K562 (cell line): Measurements from ENCODE around the gene POLD1. TPM values are rescaled to one million over a fixed set of nuclear protein-coding genes. Genes with fewer than 3 reads are reported as not detected.

Experiments used
- ARID2 ChIP-seq: fragments of 450-650 bp; IDR thresholded peaks from 2 replicates; pipeline ENCODE4 v1.6.1; 2017; ENCODE audit warnings: antibody characterized with exemption, mild to moderate bottlenecking
- ATF7 ChIP-seq: fragments of 450-650 bp; IDR thresholded peaks from 2 replicates; pipeline ENCODE4 v1.7.1; 2014; ENCODE audit warnings: mild to moderate bottlenecking, moderate library complexity
- CXXC5 ChIP-seq: fragments of 250-450 bp; sonication (Bioruptor Pico); IDR thresholded peaks from 2 replicates; pipeline ENCODE4 v1.8.0; 2022; ENCODE audit warnings: inconsistent platforms, mild to moderate bottlenecking, moderate library complexity
- DPF2 ChIP-seq: fragments of 450-650 bp; IDR thresholded peaks from 2 replicates; pipeline ENCODE4 v1.6.1; 2016
- HOMEZ ChIP-seq: fragments of 250-450 bp; sonication (Bioruptor Pico); IDR thresholded peaks from 2 replicates; pipeline ENCODE4 v1.4.0; 2020; ENCODE audit warnings: mild to moderate bottlenecking, moderate library complexity
- MAFK ChIP-seq: IDR thresholded peaks from 2 replicates; pipeline ENCODE4 v1.6.1; 2011; ENCODE audit warnings: low read length, improper control_type of control experiment
- MNT ChIP-seq, 2 experiments: fragments of 450-650 bp; conservative IDR thresholded peaks; 2 replicates each; pipeline ENCODE4 v1.6.1; 2017; ENCODE audit warnings: mild to moderate bottlenecking in 2 of 2, moderate library complexity in 2 of 2
- POLR2A ChIP-seq: fragments of 450-650 bp; conservative IDR thresholded peaks from 2 replicates; pipeline ENCODE4 v1.6.1; 2016
- RREB1 ChIP-seq: fragments of 250-450 bp; sonication (Bioruptor Pico); IDR thresholded peaks from 2 replicates; pipeline ENCODE4 v1.4.0; 2020
- SOX6 ChIP-seq: fragments of 450-650 bp; IDR thresholded peaks from 2 replicates; pipeline ENCODE4 v1.6.1; 2014; ENCODE audit warnings: mild to moderate bottlenecking
- SRSF3 ChIP-seq: fragments of 200-400 bp; formaldehyde crosslinking; IDR thresholded peaks from 2 replicates; pipeline ENCODE4 v1.6.1; 2016; ENCODE audit warnings: mild to moderate bottlenecking, low read length, moderate library complexity; ENCODE audit not compliant: insufficient read depth
- THRA ChIP-seq: fragments of 450-650 bp; IDR thresholded peaks from 2 replicates; pipeline ENCODE4 v1.6.1; 2017; ENCODE audit warnings: mild to moderate bottlenecking, moderate library complexity
- ZBTB8A ChIP-seq: fragments of 450-650 bp; IDR thresholded peaks from 2 replicates; pipeline ENCODE4 v1.6.1; 2018; ENCODE audit warnings: mild to moderate bottlenecking, moderate library complexity; ENCODE audit not compliant: partially characterized antibody
- ZBTB9 ChIP-seq: fragments of 450-650 bp; formaldehyde crosslinking; IDR thresholded peaks from 2 replicates; pipeline ENCODE4 v1.4.0; 2020; ENCODE audit warnings: mild to moderate bottlenecking, moderate library complexity
- ZC3H4 ChIP-seq: sonication (generic); formaldehyde crosslinking; IDR thresholded peaks from 2 replicates; pipeline ENCODE4 v1.9.0; 2021; ENCODE audit warnings: missing genetic modification reagents, borderline replicate concordance
- ZFP36 ChIP-seq: fragments of 150-350 bp; IDR thresholded peaks from 2 replicates; pipeline ENCODE4 v1.6.1; 2018; ENCODE audit warnings: low read length, low read depth; ENCODE audit not compliant: partially characterized antibody
- ZNF75A ChIP-seq: fragments of 450-650 bp; formaldehyde crosslinking; IDR thresholded peaks from 2 replicates; pipeline ENCODE4 v1.4.0; 2020; ENCODE audit warnings: mild to moderate bottlenecking
- polyA plus RNA-seq, 8 experiments: library from polyadenylated mRNA; depleted of rRNA in 4 of 8; stranded (reverse) in 5 of 8; unstranded in 3 of 8; fragments of >200 nt; fragmentation: Nextera tagmentation in 2 of 8; fragmentation: Illumina TruSeq in 1 of 8; extraction: Ambion mirVana in 2 of 8; extraction: Trizol in 1 of 8; gene quantifications; 2 replicates each; pipeline versions ENCODE4 v1.2.1 to v1.2.3, GENCODE V29; 2011 to 2014; ENCODE audit warnings: inconsistent platforms in 1 of 8, missing spikeins in 1 of 8
- total RNA-seq, 7 experiments: library from RNA; depleted of rRNA in 6 of 7; stranded (reverse); fragments of >200 nt in 6 of 7; fragmentation: Illumina TruSeq in 2 of 7; extraction: Trizol in 2 of 7; gene quantifications; 2 replicates each; pipeline versions ENCODE4 v1.2.1 to v1.2.3, GENCODE V29; 2011 to 2021; ENCODE audit warnings: low replicate concordance in 1 of 7

Gene POLD1
- total and polyA plus RNA-seq, 9 of the 15 experiments (the other 6 are each of a cell fraction or from before 2014, with no cell fraction given): 1.3 to 312 (median 47.8) TPM

GRCh38 chr19:50414864-50415660 is 30.9 kb downstream of the POLD1 start (continued):
- no peak for TF ChIP-seq THRA
- TF ChIP-seq SRSF3: no peak
- peak; percentile 35; the same call in 1 of the 2 replicates for TF ChIP-seq ARID2
- peak; percentile 83 for TF ChIP-seq CXXC5
- no peak for TF ChIP-seq ZNF75A (CRISPR knock-in tag)
- TF ChIP-seq MNT (conservative IDR thresholded peaks at IDR 0.05): peak; percentile 71 to 79
- no peak for TF ChIP-seq ZBTB8A
- no peak for TF ChIP-seq HOMEZ (CRISPR knock-in tag)
- peak; percentile 38; the same call in 1 of the 2 replicates for TF ChIP-seq ATF7
- TF ChIP-seq MAFK: no peak
- peak; percentile 26 for TF ChIP-seq POLR2A
- peak; percentile 4; the same call in 1 of the 2 replicates for TF ChIP-seq DPF2
- TF ChIP-seq ZFP36: peak; percentile 93
- TF ChIP-seq SOX6: no peak
- TF ChIP-seq ZC3H4 (CRISPR knock-in tag): no peak
- no peak for TF ChIP-seq RREB1 (CRISPR knock-in tag)
- no peak for TF ChIP-seq ZBTB9 (CRISPR knock-in tag)
